Activated CD4-positive, alpha-beta T cell treated with anti-CD3 and anti-CD28 coated beads for 1 hour (primary cell): ENCODE data around the gene FAM222B.
A peak's percentile ranks its signal among the peaks of the same experiment; 100 is the strongest.

Experiments
- DNase-seq: peaks from one replicate; pipeline ENCODE4 v3.0.0-alpha.2; 2020

Gene FAM222B

GRCh38 chr17:28765038-28765437, 77.6 kb downstream of the FAM222B start:
- no peak for DNase-seq

GRCh38 chr17:28763804-28764266, 78.8 kb downstream of the FAM222B start:
- peak; percentile 61 for DNase-seq

GRCh38 chr17:28763137-28763799, 79.3 kb downstream of the FAM222B start:
- DNase-seq: no peak

- no peak for DNase-seq
Measured at GRCh38 chr17:28760601-28761562, 81.7 kb downstream of the FAM222B start.

GRCh38 chr17:28759256-28759865, 83.2 kb downstream of the FAM222B start:
- DNase-seq: no peak

GRCh38 chr17:28758411-28759121, 84.0 kb downstream of the FAM222B start:
- no peak for DNase-seq

- no peak for DNase-seq
Measured at GRCh38 chr17:28756049-28756804, 86.4 kb downstream of the FAM222B start.

- no peak for DNase-seq
Measured at GRCh38 chr17:28755486-28755885, 87.1 kb downstream of the FAM222B start.

- DNase-seq: no peak
Measured at GRCh38 chr17:28751600-28752366, 90.8 kb downstream of the FAM222B start.

GRCh38 chr17:28750178-28751047, 92.2 kb downstream of the FAM222B start:
- peak; percentile 80 for DNase-seq

- DNase-seq: no peak
Measured at GRCh38 chr17:28749516-28750177, 92.9 kb downstream of the FAM222B start.

GRCh38 chr17:28748852-28749515, 93.6 kb downstream of the FAM222B start:
- DNase-seq: no peak

GRCh38 chr17:28747801-28748750, 94.5 kb downstream of the FAM222B start:
- no peak for DNase-seq

- no peak for DNase-seq
Measured at GRCh38 chr17:28747051-28747691, 95.4 kb downstream of the FAM222B start.

GRCh38 chr17:28746611-28747050, 96.0 kb downstream of the FAM222B start:
- DNase-seq: no peak

GRCh38 chr17:28745786-28746411, 96.7 kb downstream of the FAM222B start:
- no peak for DNase-seq
